Activated B cell treated with CpG ODN at 0.5 μM for 24 hours (primary cell): ENCODE data around the gene GABPB1. TPM values are rescaled to one million over a fixed set of nuclear protein-coding genes. Genes with fewer than 3 reads are reported as not detected.

Source experiments
- ATAC-seq: fragments of 200-7000 bp; cut with Tn5 transposase; one replicate; pipeline ENCODE4 v1.10.0; 2021; ENCODE audit warnings: low read depth, mild to moderate bottlenecking, moderate library complexity
- CTCF ChIA-PET: fragments of 350-600 bp; sonication (Branson Sonifier 250); formaldehyde crosslinking; loops from one replicate; lab custom pipeline; 2021; ENCODE audit warnings: antibody characterized with exemption; lab: Charles Lee
- POLR2A ChIA-PET: fragments of 350-600 bp; sonication (Branson Sonifier 250); formaldehyde crosslinking; loops from one replicate; lab custom pipeline; 2021; ENCODE audit warnings: antibody characterized with exemption; lab: Charles Lee
- DNase-seq: peaks from one replicate; pipeline ENCODE4 v3.0.0; 2022
- H3K27ac Mint-ChIP-seq: one replicate; pipeline ENCODE4 v1.8.0; 2020; ENCODE audit warnings: mixed read lengths
- H3K27me3 Mint-ChIP-seq: one replicate; pipeline ENCODE4 v1.8.0; 2021; ENCODE audit warnings: mixed read lengths
- H3K36me3 Mint-ChIP-seq: one replicate; pipeline ENCODE4 v1.8.0; 2021; ENCODE audit warnings: low read depth, mixed read lengths
- H3K4me1 Mint-ChIP-seq: one replicate; pipeline ENCODE4 v1.8.0; 2021; ENCODE audit warnings: mixed read lengths
- H3K4me3 Mint-ChIP-seq: one replicate; pipeline ENCODE4 v1.8.0; 2020; ENCODE audit warnings: mild to moderate bottlenecking, mixed read lengths
- H3K9me3 Mint-ChIP-seq: one replicate; pipeline ENCODE4 v1.8.0; 2020; ENCODE audit warnings: mixed read lengths
- CTCF ChIP-seq: fragments of 200-600 bp; IDR thresholded peaks from one replicate; pipeline ENCODE4 v1.8.0; 2022; ENCODE audit warnings: antibody characterized with exemption, mild to moderate bottlenecking
- intact Hi-C: fragments of 100-400 bp; cut with micrococcal nuclease; formaldehyde crosslinking; loops from one replicate; pipeline ENCODE4 v1.15.1; 2024
- total RNA-seq: library from RNA; stranded (reverse); gene quantifications from 2 replicates; pipeline ENCODE4 v1.2.3, GENCODE V29; 2022

Gene GABPB1
- total RNA-seq, 1 donor from 2014 or later = 32.7 TPM

GRCh38 chr15:50262533-50262932 lies 92.5 kb downstream of the GABPB1 start:
- no peak for DNase-seq

DNA sequence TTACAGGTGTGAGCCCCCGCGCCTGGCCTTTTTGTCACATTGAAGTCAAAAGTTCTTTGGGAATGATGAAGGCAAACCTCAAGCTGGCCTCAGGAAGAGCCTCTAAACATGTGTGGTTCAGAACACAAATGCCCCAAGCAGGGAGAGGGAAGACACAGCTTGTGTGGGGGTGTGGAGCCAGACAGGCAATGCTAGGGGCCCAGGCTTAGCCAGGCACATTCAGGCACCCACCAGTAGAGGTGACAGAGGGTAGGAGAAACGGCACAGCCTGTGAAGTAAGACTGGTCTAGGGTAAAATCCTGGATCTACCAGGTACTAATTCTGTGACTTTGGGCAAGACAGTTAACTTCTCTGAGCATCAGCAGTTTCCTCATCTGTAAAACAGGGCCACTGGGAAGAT lies 93.0 kb downstream of the GABPB1 start:
- intact Hi-C loops = no loop called here
- ChIA-PET POLR2A (no interaction called here), CTCF (no interaction called here)
- Mint-ChIP-seq H3K27me3 (peaks cover under 1% of the 10 kb centered on the region), H3K4me1 (peaks cover 8% of the 10 kb centered on the region), H3K9me3 (no peaks in the 10 kb centered on the region), H3K27ac (no peak overlapping the region), H3K4me3 (no peak overlapping the region), H3K36me3 (no peaks in the 10 kb centered on the region)
- no peak for DNase-seq
- TF ChIP-seq CTCF = no peak
- no peak for ATAC-seq

More at GRCh38 chr15:50262533-50262932, 92.5 kb downstream of the GABPB1 start:
- ATAC-seq = no peak
- Mint-ChIP-seq H3K36me3 (no peaks in the 10 kb centered on the region), H3K27ac (no peak overlapping the region), H3K27me3 (peaks cover 3% of the 10 kb centered on the region), H3K4me1 (peaks cover 8% of the 10 kb centered on the region), H3K4me3 (no peak overlapping the region), H3K9me3 (no peaks in the 10 kb centered on the region)
- ChIA-PET POLR2A (no interaction called here), CTCF (no interaction called here)
- TF ChIP-seq CTCF = no peak
- intact Hi-C loops = no loop called here

- DNase-seq (no peak), ATAC-seq (no peak)
- ChIA-PET POLR2A (no interaction called here), CTCF (no interaction called here)
- H3K4me3 Mint-ChIP-seq = no peak overlapping the region
- intact Hi-C loops = no loop called here
- no peaks in the 10 kb centered on the region for H3K27me3 Mint-ChIP-seq
- H3K36me3 Mint-ChIP-seq = no peaks in the 10 kb centered on the region
- H3K9me3 Mint-ChIP-seq = no peaks in the 10 kb centered on the region
- no peak overlapping the region for H3K27ac Mint-ChIP-seq
- TF ChIP-seq CTCF = no peak
- H3K4me1 Mint-ChIP-seq = peaks cover 8% of the 10 kb centered on the region
Observed at GRCh38 chr15:50260969-50261496, 94.0 kb downstream of the GABPB1 start.

- ATAC-seq (no peak), DNase-seq (no peak)
- CTCF ChIA-PET = no interaction called here
- Mint-ChIP-seq H3K36me3 (no peaks in the 10 kb centered on the region), H3K4me1 (peaks cover 8% of the 10 kb centered on the region), H3K4me3 (no peak overlapping the region), H3K9me3 (no peaks in the 10 kb centered on the region), H3K27me3 (no peaks in the 10 kb centered on the region), H3K27ac (no peak overlapping the region)
- no peak for TF ChIP-seq CTCF
- POLR2A ChIA-PET = no interaction called here
- intact Hi-C loops = no loop called here
Observed at GRCh38 chr15:50259276-50259675, 95.7 kb downstream of the GABPB1 start.

GRCh38 chr15:50257924-50258323 lies 97.1 kb downstream of the GABPB1 start:
- peaks cover 8% of the 10 kb centered on the region for H3K4me1 Mint-ChIP-seq
- no peak for TF ChIP-seq CTCF
- POLR2A ChIA-PET = no interaction called here
- H3K36me3 Mint-ChIP-seq = no peaks in the 10 kb centered on the region
- intact Hi-C loops = no loop called here
- no peak overlapping the region for H3K27ac Mint-ChIP-seq
- ATAC-seq (no peak), DNase-seq (no peak)
- CTCF ChIA-PET = no interaction called here
- no peaks in the 10 kb centered on the region for H3K27me3 Mint-ChIP-seq
- H3K9me3 Mint-ChIP-seq = no peaks in the 10 kb centered on the region
- no peak overlapping the region for H3K4me3 Mint-ChIP-seq
